GM12878 (cell line): ENCODE results near the gene SLC3A2. TPM values are rescaled to one million over a fixed set of nuclear protein-coding genes. Genes with fewer than 3 reads are reported as not detected.
A peak's percentile ranks its signal among the peaks of the same experiment; 100 is the strongest.

ENCODE experiments used
- ATF2 ChIP-seq: IDR thresholded peaks from 2 replicates; pipeline ENCODE4 v1.6.1; 2012; ENCODE audit warnings: low read length, inconsistent platforms
- BCL3 ChIP-seq: IDR thresholded peaks from 2 replicates; pipeline ENCODE4 v1.6.1; 2011; ENCODE audit warnings: borderline replicate concordance, low read depth, mild to moderate bottlenecking, moderate library complexity, low read length; ENCODE audit not compliant: insufficient read depth, poor library complexity, severe bottlenecking
- CTCF ChIP-seq, 3 experiments: IDR thresholded peaks in 2 of 3; conservative IDR thresholded peaks in 1 of 3; 2 replicates each; pipeline ENCODE4 v1.5.1; 2011; ENCODE audit warnings: low read depth in 3 of 3, low read length in 3 of 3, mild to moderate bottlenecking in 3 of 3, control low read depth in 2 of 3, moderate library complexity in 2 of 3, inconsistent platforms in 1 of 3, mixed read lengths in 1 of 3; ENCODE audit not compliant: control insufficient read depth in 2 of 3, insufficient read depth in 1 of 3; ENCODE audit errors: extremely low read depth in 1 of 3
- MEF2B ChIP-seq: fragments of 450-650 bp; IDR thresholded peaks from 2 replicates; pipeline ENCODE4 v1.6.1; 2018; ENCODE audit warnings: mild to moderate bottlenecking, moderate library complexity; ENCODE audit not compliant: partially characterized antibody, poor library complexity, severe bottlenecking
- NR2C2 ChIP-seq: IDR thresholded peaks from 2 replicates; pipeline ENCODE4 v1.6.1; 2011; ENCODE audit warnings: borderline replicate concordance, low read depth; ENCODE audit not compliant: control insufficient read depth, insufficient read length
- PRDM15 ChIP-seq: fragments of 450-650 bp; formaldehyde crosslinking; IDR thresholded peaks from 2 replicates; pipeline ENCODE4 v1.4.0; 2020; ENCODE audit warnings: mild to moderate bottlenecking, moderate library complexity
- TAF1 ChIP-seq: IDR thresholded peaks from 2 replicates; pipeline ENCODE4 v1.6.1; 2011; ENCODE audit warnings: mild to moderate bottlenecking, low read depth, low read length, borderline replicate concordance
- USF2 ChIP-seq: IDR thresholded peaks from 2 replicates; pipeline ENCODE4 v1.6.1; 2011; ENCODE audit warnings: low read depth, low read length, improper control_type of control experiment, borderline replicate concordance
- ZNF622 ChIP-seq: fragments of 450-650 bp; IDR thresholded peaks from 2 replicates; pipeline ENCODE4 v1.6.1; 2017; ENCODE audit warnings: mild to moderate bottlenecking, inconsistent platforms
- polyA plus RNA-seq, 11 experiments: library from polyadenylated mRNA; depleted of rRNA in 4 of 11; unstranded in 6 of 11; stranded (reverse) in 5 of 11; fragments of >200 nt; fragmentation: Nextera tagmentation in 4 of 11; fragmentation: Illumina TruSeq in 1 of 11; extraction: Ambion mirVana in 4 of 11; extraction: Trizol in 1 of 11; gene quantifications; 1 replicate in 1 of 11; 2 replicates in 10 of 11; pipeline versions ENCODE4 v1.2.1 to v1.2.3, GENCODE V29; 2011 to 2016; ENCODE audit warnings: inconsistent platforms in 2 of 11, missing spikeins in 2 of 11, low read depth in 1 of 11
- total RNA-seq, 4 experiments: library from RNA; depleted of rRNA in 3 of 4; stranded (reverse); fragments of >200 nt in 3 of 4; fragmentation: Illumina TruSeq in 1 of 4; extraction: Trizol in 1 of 4; gene quantifications; 2 replicates each; pipeline versions ENCODE4 v1.2.1 to v1.2.3, GENCODE V29; 2013 to 2021

The SLC3A2 gene
- total and polyA plus RNA-seq, 10 of the 15 experiments (the other 5 are each of a cell fraction or from before 2014, with no cell fraction given) = 6.9 to 158 (median 106) TPM

GRCh38 chr11:62881579-62882430, 1.1 kb downstream of the SLC3A2 start (continued):
- TF ChIP-seq CTCF (IDR thresholded peaks at IDR 0.05 in 2 of 3, conservative IDR thresholded peaks at IDR 0.05 in 1 of 3; ENCODE audit: control insufficient read depth in 2 of 3, extremely low read depth in 1 of 3, insufficient read depth in 1 of 3, low read depth in 3 of 3, low read length in 3 of 3) (no peak), TAF1 (peak; percentile 56; the same call in 1 of the 2 replicates), ATF2 (no peak), ZNF622 (no peak), BCL3 (no peak), USF2 (peak; percentile 11; the same call in 1 of the 2 replicates), NR2C2 (no peak), MEF2B (peak; percentile 28), PRDM15 (CRISPR knock-in tag) (no peak)
